RWPE2 (cell line): ENCODE data around the gene DBP.

Source experiments
- ATAC-seq: fragments of 200-7000 bp; cut with Tn5 transposase; 3 replicates; pipeline ENCODE4 v1.9.1; 2021; ENCODE audit warnings: low read depth
- DNase-seq: peaks from one replicate; pipeline ENCODE4 v3.0.0-alpha.2; 2020; ENCODE audit warnings: low spot score
- H3K27ac ChIP-seq: fragments of 450-650 bp; 2 replicates; pipeline ENCODE4 v1.5.1; 2017; ENCODE audit warnings: mild to moderate bottlenecking; ENCODE audit not compliant: poor library complexity, severe bottlenecking
- H3K27me3 ChIP-seq: fragments of 250-450 bp; sonication (Bioruptor Pico); 2 replicates; pipeline ENCODE4 v1.5.1; 2021; ENCODE audit warnings: mild to moderate bottlenecking, moderate library complexity; ENCODE audit not compliant: insufficient read depth, poor library complexity, severe bottlenecking
- H3K36me3 ChIP-seq: fragments of 250-450 bp; sonication (Bioruptor Pico); 2 replicates; pipeline ENCODE4 v1.5.1; 2020; ENCODE audit warnings: low read depth, mild to moderate bottlenecking, moderate library complexity
- H3K4me1 ChIP-seq: fragments of 250-450 bp; sonication (Bioruptor Pico); 2 replicates; pipeline ENCODE4 v1.5.1; 2021; ENCODE audit warnings: mild to moderate bottlenecking, moderate library complexity; ENCODE audit not compliant: insufficient read depth, poor library complexity, severe bottlenecking
- H3K4me3 ChIP-seq: fragments of 250-450 bp; sonication (Bioruptor Pico); 2 replicates; pipeline ENCODE4 v1.5.1; 2021; ENCODE audit warnings: mild to moderate bottlenecking, moderate library complexity; ENCODE audit not compliant: severe bottlenecking
- H3K9me3 ChIP-seq: fragments of 250-450 bp; sonication (Bioruptor Pico); 2 replicates; pipeline ENCODE4 v1.5.1; 2021; ENCODE audit warnings: mild to moderate bottlenecking, moderate library complexity; ENCODE audit not compliant: severe bottlenecking
- CTCF ChIP-seq: fragments of 450-650 bp; IDR thresholded peaks from one replicate; pipeline ENCODE4 v1.5.1; 2017; ENCODE audit warnings: mild to moderate bottlenecking, moderate library complexity; ENCODE audit not compliant: poor library complexity, severe bottlenecking

The DBP gene

GRCh38 chr19:48582168-48582567 lies 55.0 kb downstream of the DBP start:
- no peak for TF ChIP-seq CTCF
- DNase-seq (no peak), ATAC-seq (no peak)
- H3K36me3 ChIP-seq, result no peaks in the 10 kb centered on the region
- H3K4me3 ChIP-seq, result no peak overlapping the region
- H3K27me3 ChIP-seq, result no peaks in the 10 kb centered on the region
- no peaks in the 10 kb centered on the region for H3K9me3 ChIP-seq
- H3K4me1 ChIP-seq, result peaks cover 2% of the 10 kb centered on the region
- H3K27ac ChIP-seq, result no peak overlapping the region
